Psoas muscle (tissue), 8 donors: ENCODE data around the gene NAV2. TPM values are rescaled to one million over a fixed set of nuclear protein-coding genes. Genes with fewer than 3 reads are reported as not detected.

Experiments
- ATAC-seq, 4 donors: fragments of 200-7000 bp; cut with Tn5 transposase; one replicate each; pipeline ENCODE4 v1.9.1; 2020; ENCODE audit warnings: moderate library complexity in 3 of 4, mild to moderate bottlenecking in 2 of 4
- DNase-seq, 2 donors: peaks; one replicate each; pipeline ENCODE4 v3.0.0-alpha.2; 2020
- H3K27ac ChIP-seq: fragments of 200-600 bp; one replicate; pipeline ENCODE4 v1.8.0; 2022
- H3K27me3 ChIP-seq, 3 donors: fragments of 200-600 bp in 1 of 3; one replicate each; pipeline versions ENCODE4 v1.6.1 to v1.8.0; 2013 to 2022; ENCODE audit warnings: low read length in 2 of 3, mild to moderate bottlenecking in 2 of 3, moderate library complexity in 1 of 3; ENCODE audit not compliant: insufficient read depth in 3 of 3
- H3K36me3 ChIP-seq, 2 donors: fragments of 200-600 bp in 1 of 2; one replicate each; pipeline versions ENCODE4 v1.6.1 to v1.8.0; 2013 to 2022; ENCODE audit warnings: low read depth in 1 of 2, mild to moderate bottlenecking in 1 of 2, moderate library complexity in 1 of 2; ENCODE audit not compliant: insufficient read depth in 1 of 2
- H3K4me1 ChIP-seq: fragments of 200-600 bp; one replicate; pipeline ENCODE4 v1.8.0; 2022
- H3K4me3 ChIP-seq: fragments of 200-600 bp; one replicate; pipeline ENCODE4 v1.8.0; 2022; ENCODE audit warnings: mild to moderate bottlenecking
- H3K9me3 ChIP-seq: fragments of 200-600 bp; one replicate; pipeline ENCODE4 v1.8.0; 2022
- WGBS, 3 donors: extraction: QIAGEN DNeasy Blood & Tissue Kit; methylation state at CpG; one replicate each; pipeline versions ENCODE4 v1.1.6 to v1.1.7; 2013; 5-methylcytosine and 5-hydroxymethylcytosine counted together
- intact Hi-C, 2 donors: fragments of 100-400 bp; cut with DNase I; formaldehyde crosslinking; loops; one replicate each; pipeline versions ENCODE4 v1.11.0 to v1.14.2; 2022
- polyA plus RNA-seq, 3 donors: library from polyadenylated mRNA; stranded (reverse); fragments of 200-250 nt; gene quantifications; one replicate each; pipeline ENCODE4 v1.2.3, GENCODE V29; 2013
- total RNA-seq, 4 donors: library from RNA; stranded (reverse); fragmentation: NEBNext Ultra II Directional in 2 of 4; extraction: Animal tissue kit (Norgen Biotek cat#: 25700) in 2 of 4; gene quantifications; one replicate each; pipeline versions ENCODE4 v1.2.1 to v1.2.4, GENCODE V29; 2021 to 2023
- TF ChIP-seq, protein P1 (sequence below): fragments of 200-600 bp; IDR thresholded peaks from one replicate; pipeline ENCODE4 v1.8.0; 2022; ENCODE audit warnings: antibody characterized with exemption
- donor health status: healthy with polysubstance abuse.
- donor health status: DM: no; HTN: no; CAD: no; lungs with moderate emphysema.
- donor health status: Bipolar disorder and iron deficiency.
- donor health status: healthy.
- donor health status: DM: yes; HTN: yes; CAD: no.
- donor health status: DM: no; HTN: no; CAD: no.
- donor health status: DM: no; HTN: no; CAD: no.
- donor health status: DM: yes; HTN: yes; CAD: no.

NAV2 gene
- total and polyA plus RNA-seq, 7 donors, result 0.68 to 21.8 (median 2.9) TPM

DNA sequence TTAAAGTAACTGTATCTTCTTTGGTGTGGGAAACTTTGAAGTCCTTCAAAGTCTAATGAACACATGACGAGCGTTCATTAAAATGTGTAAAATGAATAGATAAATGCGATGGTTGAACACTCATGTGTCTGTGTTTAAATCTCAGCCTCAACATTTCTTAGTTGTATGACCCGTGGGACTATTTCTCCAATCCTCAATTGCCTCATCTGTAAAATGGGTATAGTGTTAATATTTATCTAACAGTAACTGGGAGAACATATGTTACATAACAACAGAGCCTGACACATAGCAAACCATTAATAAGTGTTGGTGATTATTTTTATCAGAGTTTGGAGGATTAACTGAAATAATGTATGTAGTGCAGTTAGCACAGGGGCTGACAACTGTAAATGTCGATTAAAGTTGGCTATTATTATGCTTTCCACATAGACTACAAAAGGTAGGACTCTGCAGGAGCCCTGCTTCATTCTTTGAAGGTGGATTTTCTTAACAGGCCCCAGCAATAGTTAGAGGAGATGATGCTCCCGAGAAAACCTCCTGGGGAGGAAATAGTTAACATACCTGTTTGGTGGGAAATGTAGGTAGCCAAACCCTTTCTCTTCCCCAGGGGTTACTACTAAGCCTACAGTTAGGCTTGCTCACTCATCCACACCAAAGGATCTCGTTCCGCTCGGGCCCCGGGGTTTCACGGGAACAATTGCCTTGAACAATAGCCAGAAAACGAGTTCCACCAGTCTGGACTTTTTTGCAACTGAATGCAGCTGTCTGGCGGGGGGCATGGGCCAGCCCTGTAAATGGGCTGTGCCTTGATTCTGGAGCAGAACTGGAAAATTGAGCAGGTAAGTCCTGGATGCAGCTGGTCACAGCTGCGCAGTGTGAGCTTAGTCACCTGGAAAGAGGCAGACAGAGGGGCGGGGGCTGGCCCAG lies 314.3 kb downstream of the NAV2 start:
- Histone ChIP-seq H3K27ac (no peak overlapping the region), H3K9me3 (no peaks in the 10 kb centered on the region), H3K36me3 (no peaks in the 10 kb centered on the region), H3K4me3 (no peak overlapping the region), H3K4me1 (peaks cover 22% of the 10 kb centered on the region), H3K27me3 (no peaks in the 10 kb centered on the region)
- DNase-seq (no peak), ATAC-seq (no peak)
- WGBS, 3 donors, result 59 to 66% (median 62%) methylated on average over 15 of the region's 15 CpGs
- TF ChIP-seq, protein P1, sequence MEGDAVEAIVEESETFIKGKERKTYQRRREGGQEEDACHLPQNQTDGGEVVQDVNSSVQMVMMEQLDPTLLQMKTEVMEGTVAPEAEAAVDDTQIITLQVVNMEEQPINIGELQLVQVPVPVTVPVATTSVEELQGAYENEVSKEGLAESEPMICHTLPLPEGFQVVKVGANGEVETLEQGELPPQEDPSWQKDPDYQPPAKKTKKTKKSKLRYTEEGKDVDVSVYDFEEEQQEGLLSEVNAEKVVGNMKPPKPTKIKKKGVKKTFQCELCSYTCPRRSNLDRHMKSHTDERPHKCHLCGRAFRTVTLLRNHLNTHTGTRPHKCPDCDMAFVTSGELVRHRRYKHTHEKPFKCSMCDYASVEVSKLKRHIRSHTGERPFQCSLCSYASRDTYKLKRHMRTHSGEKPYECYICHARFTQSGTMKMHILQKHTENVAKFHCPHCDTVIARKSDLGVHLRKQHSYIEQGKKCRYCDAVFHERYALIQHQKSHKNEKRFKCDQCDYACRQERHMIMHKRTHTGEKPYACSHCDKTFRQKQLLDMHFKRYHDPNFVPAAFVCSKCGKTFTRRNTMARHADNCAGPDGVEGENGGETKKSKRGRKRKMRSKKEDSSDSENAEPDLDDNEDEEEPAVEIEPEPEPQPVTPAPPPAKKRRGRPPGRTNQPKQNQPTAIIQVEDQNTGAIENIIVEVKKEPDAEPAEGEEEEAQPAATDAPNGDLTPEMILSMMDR, result no peak
- intact Hi-C loops, result no loop called here

- H3K4me1 ChIP-seq, result peaks cover 21% of the 10 kb centered on the region
- ATAC-seq, result no peak
- DNase-seq, result no peak
- intact Hi-C loops, result no loop called here
- H3K36me3 ChIP-seq, result no peaks in the 10 kb centered on the region
- no peak overlapping the region for H3K27ac ChIP-seq
- H3K4me3 ChIP-seq, result no peak overlapping the region
- TF ChIP-seq, protein P1, result no peak
- no peaks in the 10 kb centered on the region for H3K9me3 ChIP-seq
- H3K27me3 ChIP-seq, result no peaks in the 10 kb centered on the region
- 56 to 79% (median 76%) methylated on average over 4 of the region's 4 CpGs for WGBS, 3 donors
Measured at GRCh38 chr11:20027556-20028013, 314.9 kb downstream of the NAV2 start.

- DNase-seq, result no peak
- no peaks in the 10 kb centered on the region for H3K27me3 ChIP-seq
- no peak overlapping the region for H3K27ac ChIP-seq
- TF ChIP-seq, protein P1, result no peak
- intact Hi-C loops, result no loop called here
- H3K4me3 ChIP-seq, result no peak overlapping the region
- ATAC-seq, result no peak
- H3K4me1 ChIP-seq, result peaks cover 10% of the 10 kb centered on the region
- no peaks in the 10 kb centered on the region for H3K36me3 ChIP-seq
- 68 to 72% (median 72%) methylated on average over 3 of the region's 3 CpGs for WGBS, 3 donors
- H3K9me3 ChIP-seq, result no peaks in the 10 kb centered on the region
Measured at GRCh38 chr11:20029193-20029592, 316.6 kb downstream of the NAV2 start.

DNA sequence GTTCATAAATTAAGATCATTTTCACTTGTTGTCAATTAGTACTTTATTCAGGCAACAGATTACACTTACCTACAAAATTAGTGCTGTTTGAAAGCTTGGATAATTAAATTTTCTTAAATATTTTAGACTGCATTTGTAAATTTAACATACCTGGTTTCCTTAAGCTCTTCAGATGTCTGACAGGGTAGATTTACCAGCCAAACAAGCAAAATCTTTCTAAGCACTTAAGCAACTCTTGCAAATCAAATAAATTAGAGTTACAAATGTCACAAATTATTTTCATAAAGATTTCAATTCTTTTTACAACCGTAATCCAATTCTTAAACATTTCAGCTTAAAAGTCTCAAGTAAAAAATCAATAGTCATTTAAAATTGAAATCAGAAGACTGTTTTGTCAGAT lies 317.8 kb downstream of the NAV2 start:
- intact Hi-C loops, result no loop called here
- Histone ChIP-seq H3K4me1 (peaks cover 10% of the 10 kb centered on the region), H3K27me3 (no peaks in the 10 kb centered on the region), H3K4me3 (no peak overlapping the region), H3K27ac (no peak overlapping the region), H3K36me3 (no peaks in the 10 kb centered on the region), H3K9me3 (no peaks in the 10 kb centered on the region)
- TF ChIP-seq, protein P1, result no peak
- ATAC-seq, result no peak
- WGBS, 3 donors, result 91 to 99% (median 98%) methylated on average over 1 of the region's 1 CpG
- DNase-seq, result no peak
